AG10803 (cell line): ENCODE data around the gene IKZF1.

ENCODE experiments used
- DNase-seq: peaks from one replicate; pipeline ENCODE4 v3.0.0; 2010; ENCODE audit warnings: low read depth
- H3K4me3 ChIP-seq: 2 replicates; pipeline ENCODE4 v1.5.1; 2011; ENCODE audit warnings: mild to moderate bottlenecking, low read length, control low read depth
- CTCF ChIP-seq: conservative IDR thresholded peaks from 2 replicates; pipeline ENCODE4 v1.5.1; 2011; ENCODE audit warnings: mild to moderate bottlenecking, low read length, control low read depth, inconsistent platforms

Gene IKZF1

GRCh38 chr7:50379082-50379481 is 74.6 kb downstream of the IKZF1 start:
- no peak for TF ChIP-seq CTCF
- H3K4me3 ChIP-seq: no peak overlapping the region
- DNase-seq: no peak

DNA sequence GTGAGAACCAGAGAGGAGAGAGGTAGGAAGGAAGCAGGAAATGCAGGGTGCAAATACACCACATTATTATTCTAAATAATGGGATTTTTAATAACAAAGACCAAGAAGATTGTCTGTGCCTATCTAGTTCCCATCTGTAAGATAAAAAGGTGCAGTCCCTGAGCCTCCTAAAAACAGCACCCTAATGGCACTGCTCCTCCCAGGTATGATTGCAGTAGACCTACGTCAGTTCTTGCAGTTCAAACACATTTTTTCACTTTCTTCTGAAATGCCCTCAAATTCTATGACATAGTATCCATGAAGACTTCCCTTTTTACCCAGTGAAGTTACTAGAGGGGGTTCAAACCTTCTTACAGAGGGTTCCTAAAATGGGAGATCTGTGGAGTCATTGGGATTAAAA is 75.0 kb downstream of the IKZF1 start:
- TF ChIP-seq CTCF: no peak
- H3K4me3 ChIP-seq: no peak overlapping the region
- no peak for DNase-seq

GRCh38 chr7:50382455-50382854 is 77.9 kb downstream of the IKZF1 start:
- no peak for TF ChIP-seq CTCF
- H3K4me3 ChIP-seq: no peak overlapping the region
- no peak for DNase-seq

DNA sequence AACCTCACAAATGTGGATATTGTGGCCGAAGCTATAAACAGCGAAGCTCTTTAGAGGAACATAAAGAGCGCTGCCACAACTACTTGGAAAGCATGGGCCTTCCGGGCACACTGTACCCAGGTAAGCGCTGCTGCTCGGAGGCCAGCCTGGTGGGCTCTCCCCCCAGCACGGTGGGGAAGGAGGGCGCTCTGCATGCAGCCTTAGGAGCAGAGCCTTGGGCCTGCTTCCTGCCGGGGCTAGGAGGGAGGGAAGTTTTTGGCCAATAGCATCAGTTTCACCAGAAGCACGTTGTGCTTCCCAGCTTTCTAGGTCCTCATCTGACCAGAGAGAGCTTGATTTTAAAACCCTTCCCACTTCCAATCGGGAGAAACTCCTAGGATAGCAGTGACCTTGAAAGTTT is 82.8 kb downstream of the IKZF1 start:
- no peak overlapping the region for H3K4me3 ChIP-seq
- TF ChIP-seq CTCF: no peak
- no peak for DNase-seq

DNA sequence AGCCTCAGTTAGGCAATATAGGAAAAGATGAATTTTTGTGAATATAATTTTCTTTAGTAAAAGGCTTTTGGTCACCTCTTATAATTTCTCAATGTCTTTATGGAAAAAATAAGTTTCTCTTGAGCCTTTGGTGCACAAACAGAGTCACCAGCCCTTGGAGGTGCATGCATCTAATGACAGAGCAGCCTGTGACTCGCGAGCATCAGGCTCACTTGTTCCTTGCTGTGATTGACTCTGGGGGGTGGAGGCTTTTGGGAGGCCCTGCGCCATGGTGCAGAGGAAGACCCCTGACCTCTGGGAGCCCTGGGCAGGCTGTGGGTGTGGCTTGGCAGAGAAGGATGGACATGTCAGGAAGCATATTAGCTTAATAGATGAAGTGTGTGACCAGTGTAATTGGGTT is 85.4 kb downstream of the IKZF1 start:
- TF ChIP-seq CTCF: no peak
- H3K4me3 ChIP-seq: no peak overlapping the region
- no peak for DNase-seq

DNA sequence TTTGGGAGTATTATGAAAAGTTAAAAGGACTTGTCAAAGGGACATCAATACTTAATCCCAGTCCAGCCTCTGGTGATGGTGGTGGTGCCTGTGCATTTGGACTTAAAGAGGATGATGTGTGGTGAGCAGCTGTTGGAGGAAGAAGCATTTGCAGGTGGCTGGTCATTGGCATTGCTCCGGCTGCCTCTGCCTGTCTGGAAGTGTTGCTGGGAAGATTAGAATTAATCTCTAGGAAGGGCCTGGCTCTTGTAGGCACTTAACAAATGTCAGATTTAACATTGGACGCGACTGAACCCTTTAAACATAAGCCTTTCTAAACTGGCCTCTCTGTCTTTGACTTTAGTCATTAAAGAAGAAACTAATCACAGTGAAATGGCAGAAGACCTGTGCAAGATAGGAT is 86.9 kb downstream of the IKZF1 start:
- H3K4me3 ChIP-seq: no peak overlapping the region
- DNase-seq: no peak
- no peak for TF ChIP-seq CTCF

GRCh38 chr7:50393076-50393475 is 88.6 kb downstream of the IKZF1 start:
- H3K4me3 ChIP-seq: no peak overlapping the region
- no peak for TF ChIP-seq CTCF
- no peak for DNase-seq
